Cardiac fibroblast (primary cell): Measurements from ENCODE around the gene PPP2R1A.

Experiments
- DNase-seq, 2 donors: peaks; one replicate each; pipeline versions ENCODE4 v3.0.0 to v3.0.0-alpha.2; 2010; ENCODE audit warnings: low read depth in 2 of 2
- H3K4me3 ChIP-seq, 2 donors: replicated peaks in 1 of 2; 1 replicate in 1 of 2; 2 replicates in 1 of 2; pipeline ENCODE4 v1.5.1; 2011; ENCODE audit warnings: low read depth in 2 of 2, low read length in 2 of 2, mild to moderate bottlenecking in 2 of 2, moderate library complexity in 1 of 2
- TF ChIP-seq, protein P1 (sequence below): IDR thresholded peaks from one replicate; pipeline ENCODE4 v1.5.1; 2011; ENCODE audit warnings: low read depth, mild to moderate bottlenecking, low read length, inconsistent platforms

The PPP2R1A gene

DNA sequence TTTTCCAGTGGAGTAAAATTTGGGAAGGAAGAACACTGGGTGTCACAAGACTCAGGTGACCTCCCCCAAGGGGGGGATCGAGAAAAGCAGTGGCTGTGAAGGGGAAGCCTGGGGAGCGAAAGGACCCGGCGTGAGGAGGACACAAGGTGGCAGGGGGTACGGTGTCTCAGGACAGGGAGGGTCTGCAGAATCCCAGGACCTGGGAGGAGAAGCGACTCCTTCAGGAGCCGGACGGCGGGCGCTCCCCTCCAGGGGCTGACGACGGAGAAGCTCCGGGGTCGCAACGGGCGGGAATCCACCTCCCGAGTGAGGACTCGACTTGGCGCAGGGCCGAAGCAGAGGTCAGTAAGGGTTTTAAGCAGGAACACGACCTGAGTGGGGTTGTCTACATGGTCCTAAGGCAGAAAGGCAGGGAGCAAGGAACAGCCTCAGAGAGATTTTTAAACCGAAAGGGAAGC is 19.0 kb upstream of the PPP2R1A start:
- TF ChIP-seq, protein P1, sequence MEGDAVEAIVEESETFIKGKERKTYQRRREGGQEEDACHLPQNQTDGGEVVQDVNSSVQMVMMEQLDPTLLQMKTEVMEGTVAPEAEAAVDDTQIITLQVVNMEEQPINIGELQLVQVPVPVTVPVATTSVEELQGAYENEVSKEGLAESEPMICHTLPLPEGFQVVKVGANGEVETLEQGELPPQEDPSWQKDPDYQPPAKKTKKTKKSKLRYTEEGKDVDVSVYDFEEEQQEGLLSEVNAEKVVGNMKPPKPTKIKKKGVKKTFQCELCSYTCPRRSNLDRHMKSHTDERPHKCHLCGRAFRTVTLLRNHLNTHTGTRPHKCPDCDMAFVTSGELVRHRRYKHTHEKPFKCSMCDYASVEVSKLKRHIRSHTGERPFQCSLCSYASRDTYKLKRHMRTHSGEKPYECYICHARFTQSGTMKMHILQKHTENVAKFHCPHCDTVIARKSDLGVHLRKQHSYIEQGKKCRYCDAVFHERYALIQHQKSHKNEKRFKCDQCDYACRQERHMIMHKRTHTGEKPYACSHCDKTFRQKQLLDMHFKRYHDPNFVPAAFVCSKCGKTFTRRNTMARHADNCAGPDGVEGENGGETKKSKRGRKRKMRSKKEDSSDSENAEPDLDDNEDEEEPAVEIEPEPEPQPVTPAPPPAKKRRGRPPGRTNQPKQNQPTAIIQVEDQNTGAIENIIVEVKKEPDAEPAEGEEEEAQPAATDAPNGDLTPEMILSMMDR = no peak
- peak overlapping the region; percentile 87 to 92 for H3K4me3 ChIP-seq
- peak in 1 of 2 donors; percentile 2 for DNase-seq

DNA sequence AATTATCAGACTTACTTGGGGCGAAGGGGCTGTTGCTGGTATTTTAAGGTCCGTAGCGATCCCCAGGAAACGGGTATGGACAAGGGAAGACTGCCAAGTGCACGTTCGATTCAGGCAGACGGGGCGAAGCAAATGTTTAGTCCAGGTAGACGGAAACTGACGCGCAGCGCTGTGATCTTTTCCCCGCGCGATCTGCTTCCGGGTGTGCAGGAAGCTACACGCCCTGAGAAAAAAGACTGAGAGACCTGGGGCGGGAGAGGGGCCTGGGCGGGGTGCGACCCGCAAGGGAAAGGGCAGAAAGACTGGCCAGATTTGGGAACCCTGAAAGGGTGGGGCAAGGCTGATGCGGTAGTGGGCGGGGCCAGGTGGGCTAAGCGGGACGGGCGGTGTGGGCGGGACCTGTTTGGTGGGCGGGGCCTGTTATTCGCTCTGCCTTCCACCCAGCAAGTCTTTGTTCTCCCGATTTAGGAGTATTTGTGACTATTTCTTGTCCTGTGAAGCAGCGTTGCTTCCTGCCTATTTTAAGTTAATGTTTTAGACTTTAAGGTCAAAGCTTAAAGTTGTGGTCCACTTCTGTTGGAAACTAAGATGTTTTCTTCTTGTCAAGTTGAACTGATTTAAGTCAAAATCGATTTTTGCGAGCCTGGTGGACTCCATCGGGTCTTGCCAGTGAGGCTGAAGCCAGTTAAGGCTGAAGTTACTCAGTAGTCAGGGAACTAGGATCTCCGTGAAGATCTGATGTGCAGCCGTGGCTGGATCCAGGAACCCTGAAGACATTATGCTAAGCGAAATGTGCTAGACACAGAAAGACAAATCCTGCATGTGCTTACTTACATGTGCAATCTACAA is 18.3 kb upstream of the PPP2R1A start, which contains the start of gene ZNF836:
Gene ZNF836 (minus strand): TSS at position 301 of the 849 bp plus-strand sequence. CDS start 3,549 bp downstream, outside the sequence.
- DNase-seq = peak; percentile 72 to 80
- H3K4me3 ChIP-seq = peak within 1 kb of the TSS; percentile 87 to 92
- TF ChIP-seq, protein P1 = no peak

DNA sequence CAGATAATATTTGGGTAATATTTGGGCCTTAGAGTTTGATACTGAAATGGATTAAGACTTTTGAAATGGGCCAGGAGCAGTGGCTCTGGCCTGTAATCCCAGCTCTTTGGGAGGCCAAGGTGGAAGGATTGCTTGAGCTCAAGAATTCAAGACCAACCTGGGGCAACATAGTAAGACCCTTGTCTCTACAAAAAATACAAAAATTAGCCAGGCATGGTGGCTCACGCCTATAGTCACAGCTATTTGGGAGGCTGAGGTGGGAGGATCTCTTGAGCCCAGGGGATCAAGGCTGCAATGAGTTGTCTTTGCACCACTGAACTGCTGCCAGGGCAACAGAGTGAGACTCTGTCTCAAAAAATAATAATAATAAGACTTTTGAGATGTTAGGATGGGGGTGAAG is 17.5 kb upstream of the PPP2R1A start:
- TF ChIP-seq, protein P1 = no peak
- H3K4me3 ChIP-seq = no peak overlapping the region

DNA sequence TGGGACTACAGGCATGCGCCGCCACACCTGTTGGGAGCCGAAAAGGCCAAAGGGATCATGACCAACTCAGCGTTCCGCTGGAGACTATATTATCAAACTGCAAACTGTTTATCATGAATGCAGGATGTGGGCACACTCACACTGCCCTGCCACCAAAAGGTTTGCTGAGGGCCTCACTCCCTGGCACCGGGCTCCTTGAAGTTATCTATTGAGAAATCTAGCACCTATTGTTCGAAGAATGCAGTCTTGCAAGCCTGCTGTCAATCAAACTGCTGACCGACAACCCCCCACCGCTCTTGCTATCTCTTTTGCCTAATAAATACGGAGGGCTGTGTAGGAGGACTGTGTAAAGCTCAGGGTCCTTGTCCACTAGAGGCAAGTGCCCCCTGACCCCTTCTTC is 13.3 kb upstream of the PPP2R1A start:
- no peak overlapping the region for H3K4me3 ChIP-seq
- DNase-seq = no peak
- TF ChIP-seq, protein P1 = no peak

More for the DNA sequence above, 17.5 kb upstream of the PPP2R1A start:
- no peak for DNase-seq

DNA sequence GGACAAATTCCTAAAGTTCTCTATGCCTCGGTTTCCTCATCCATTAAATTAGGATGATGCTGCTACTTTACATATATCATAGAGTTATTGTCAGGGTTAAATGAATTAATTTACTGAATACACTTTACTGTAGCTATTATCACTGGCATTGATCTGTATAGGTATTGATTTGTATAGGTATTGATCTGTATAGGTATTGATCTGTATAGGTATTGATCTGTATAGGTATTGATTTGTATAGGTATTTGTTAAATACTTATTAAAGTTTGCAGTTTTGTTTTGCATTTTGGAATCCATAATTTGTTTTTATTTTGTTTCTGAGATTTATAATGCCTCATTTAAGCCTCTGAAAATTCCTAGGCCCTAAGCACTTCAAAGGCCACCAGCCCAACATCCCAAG is 2.4 kb upstream of the PPP2R1A start:
- TF ChIP-seq, protein P1 = no peak
- H3K4me3 ChIP-seq = no peak overlapping the region
- DNase-seq = no peak

- TF ChIP-seq, protein P1 = no peak
- DNase-seq = no peak
- H3K4me3 ChIP-seq = peak overlapping the region; percentile 40 to 49
These were observed 774 bp upstream of the PPP2R1A start for GRCh38 chr19:52188822-52189734.
